Neural progenitor cell (in vitro differentiated cells): ENCODE results near the gene SCGB1D4. TPM values are rescaled to one million over a fixed set of nuclear protein-coding genes. Genes with fewer than 3 reads are reported as not detected.
A peak's percentile ranks its signal among the peaks of the same experiment; 100 is the strongest.

Source experiments
- DNase-seq: peaks from one replicate; pipeline ENCODE4 v3.0.0-alpha.2; 2016; ENCODE audit warnings: low spot score
- H2AFZ ChIP-seq: fragments of 200-600 bp; sonication (generic); replicated peaks from 2 replicates; pipeline ENCODE4 v1.6.1; 2016; ENCODE audit warnings: antibody characterized with exemption
- H3F3A ChIP-seq: fragments of 200-600 bp; sonication (generic); 2 replicates; pipeline ENCODE4 v1.6.1; 2016; ENCODE audit warnings: antibody characterized with exemption, low read depth
- H3K27ac ChIP-seq: fragments of 200-600 bp; sonication (generic); 2 replicates; pipeline ENCODE4 v1.5.1; 2016; ENCODE audit warnings: mild to moderate bottlenecking
- H3K27me3 ChIP-seq: fragments of 200-600 bp; sonication (generic); 2 replicates; pipeline ENCODE4 v1.6.1; 2016; ENCODE audit warnings: mild to moderate bottlenecking, moderate library complexity
- H3K36me3 ChIP-seq: fragments of 200-600 bp; sonication (generic); 2 replicates; pipeline ENCODE4 v1.5.1; 2016
- H3K4me1 ChIP-seq: fragments of 200-600 bp; sonication (generic); 2 replicates; pipeline ENCODE4 v1.6.1; 2016; ENCODE audit warnings: mixed run types
- H3K4me2 ChIP-seq: fragments of 200-600 bp; sonication (generic); 2 replicates; pipeline ENCODE4 v1.6.1; 2016
- H3K4me3 ChIP-seq: fragments of 200-600 bp; sonication (generic); 2 replicates; pipeline ENCODE4 v1.5.1; 2016
- H3K79me2 ChIP-seq: fragments of 200-600 bp; sonication (generic); 2 replicates; pipeline ENCODE4 v1.6.1; 2016; ENCODE audit warnings: low read depth
- H3K9ac ChIP-seq: fragments of 200-600 bp; sonication (generic); 2 replicates; pipeline ENCODE4 v1.6.1; 2016
- H3K9me3 ChIP-seq: fragments of 200-600 bp; sonication (generic); 2 replicates; pipeline ENCODE4 v1.5.1; 2016; ENCODE audit warnings: low read depth
- H4K20me1 ChIP-seq: fragments of 200-600 bp; sonication (generic); 2 replicates; pipeline ENCODE4 v1.6.1; 2016; ENCODE audit warnings: low read depth
- H3K27ac Mint-ChIP-seq: 3 replicates; pipeline ENCODE4 v1.8.0; 2021; ENCODE audit warnings: mixed read lengths
- H3K27me3 Mint-ChIP-seq: 2 replicates; pipeline ENCODE4 v1.8.0; 2022; ENCODE audit warnings: low read depth, mild to moderate bottlenecking, inconsistent platforms, moderate library complexity, mixed read lengths; ENCODE audit not compliant: insufficient read depth
- H3K36me3 Mint-ChIP-seq: 3 replicates; pipeline ENCODE4 v1.8.0; 2021; ENCODE audit warnings: mixed read lengths
- H3K4me1 Mint-ChIP-seq: 3 replicates; pipeline ENCODE4 v1.8.0; 2021; ENCODE audit warnings: mixed read lengths
- H3K4me3 Mint-ChIP-seq: 3 replicates; pipeline ENCODE4 v1.8.0; 2021; ENCODE audit warnings: mild to moderate bottlenecking, moderate library complexity, mixed read lengths
- H3K9me3 Mint-ChIP-seq: 3 replicates; pipeline ENCODE4 v1.8.0; 2020; ENCODE audit warnings: mixed read lengths
- EZH2 ChIP-seq: fragments of 200-600 bp; sonication (generic); IDR thresholded peaks from 2 replicates; pipeline ENCODE4 v1.6.1; 2017; ENCODE audit warnings: antibody characterized with exemption, mild to moderate bottlenecking, moderate library complexity
- EZH2phosphoT487 ChIP-seq: fragments of 200-600 bp; sonication (generic); IDR thresholded peaks from 2 replicates; pipeline ENCODE4 v1.6.1; 2017; ENCODE audit warnings: antibody characterized with exemption
- total RNA-seq: library from RNA; depleted of rRNA; stranded (reverse); fragments of >200 nt; gene quantifications from 2 replicates; pipeline ENCODE4 v1.2.3, GENCODE V29; 2015; ENCODE audit warnings: low replicate concordance
- TF ChIP-seq, protein P1 (sequence below): fragments of 200-600 bp; sonication (generic); IDR thresholded peaks from 2 replicates; pipeline ENCODE4 v1.5.1; 2017; ENCODE audit warnings: antibody characterized with exemption, mild to moderate bottlenecking

SCGB1D4 gene
- total RNA-seq, 1 donor from 2014 or later = not detected

DNA sequence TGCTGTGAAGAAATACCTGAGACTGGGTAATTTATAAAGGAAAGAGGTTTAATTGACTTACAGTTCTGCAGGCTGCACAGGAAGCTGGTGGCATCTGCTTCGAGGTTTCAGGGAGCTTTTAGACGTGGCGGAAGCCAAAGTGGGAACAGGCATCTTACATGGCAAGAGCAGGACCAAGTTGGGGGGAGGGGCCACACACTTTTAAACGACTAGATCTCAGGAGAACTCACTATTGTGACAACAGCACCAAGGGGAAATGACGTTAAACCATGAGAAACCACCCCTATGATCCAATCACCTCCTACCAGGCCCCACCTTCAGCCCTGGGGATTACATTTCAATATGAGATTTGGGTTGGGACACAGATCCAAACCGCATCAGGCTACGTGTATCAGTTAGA lies 11.1 kb upstream of the SCGB1D4 start:
- no peak overlapping the region for H3K4me3 Mint-ChIP-seq

DNA sequence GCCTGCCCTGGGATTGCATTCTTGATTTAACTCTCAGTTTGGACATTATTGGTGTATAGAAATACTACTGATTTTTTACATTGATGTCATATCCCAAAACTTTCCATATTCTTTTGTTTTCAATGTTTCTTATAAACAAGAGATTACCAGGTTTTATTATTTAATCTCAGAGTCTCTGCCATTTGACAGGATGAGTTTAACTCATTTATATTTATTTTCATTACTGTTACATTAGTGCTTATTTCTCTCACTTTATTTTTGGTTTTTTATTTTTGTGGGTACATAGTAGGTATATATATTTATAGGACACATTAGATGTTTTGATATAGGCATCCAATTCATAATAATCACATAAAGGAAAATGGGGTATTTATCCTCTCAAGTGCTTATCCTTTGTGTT lies 9.1 kb upstream of the SCGB1D4 start:
- Histone ChIP-seq H3K79me2 (no peaks in the 10 kb centered on the region), H4K20me1 (no peaks in the 10 kb centered on the region), H3F3A (no peaks in the 10 kb centered on the region), H3K4me3 (no peak overlapping the region), H3K27ac (no peak overlapping the region), H3K4me1 (no peaks in the 10 kb centered on the region), H3K9me3 (no peaks in the 10 kb centered on the region), H3K36me3 (no peaks in the 10 kb centered on the region), H3K9ac (no peak overlapping the region), H3K27me3 (no peaks in the 10 kb centered on the region), H3K4me2 (no peak overlapping the region), H2AFZ (no peak overlapping the region)
- no peak for DNase-seq
- H3K9me3 Mint-ChIP-seq = peaks cover 2% of the 10 kb centered on the region
- TF ChIP-seq EZH2phosphoT487 (no peak), EZH2 (no peak)
- TF ChIP-seq, protein P1, sequence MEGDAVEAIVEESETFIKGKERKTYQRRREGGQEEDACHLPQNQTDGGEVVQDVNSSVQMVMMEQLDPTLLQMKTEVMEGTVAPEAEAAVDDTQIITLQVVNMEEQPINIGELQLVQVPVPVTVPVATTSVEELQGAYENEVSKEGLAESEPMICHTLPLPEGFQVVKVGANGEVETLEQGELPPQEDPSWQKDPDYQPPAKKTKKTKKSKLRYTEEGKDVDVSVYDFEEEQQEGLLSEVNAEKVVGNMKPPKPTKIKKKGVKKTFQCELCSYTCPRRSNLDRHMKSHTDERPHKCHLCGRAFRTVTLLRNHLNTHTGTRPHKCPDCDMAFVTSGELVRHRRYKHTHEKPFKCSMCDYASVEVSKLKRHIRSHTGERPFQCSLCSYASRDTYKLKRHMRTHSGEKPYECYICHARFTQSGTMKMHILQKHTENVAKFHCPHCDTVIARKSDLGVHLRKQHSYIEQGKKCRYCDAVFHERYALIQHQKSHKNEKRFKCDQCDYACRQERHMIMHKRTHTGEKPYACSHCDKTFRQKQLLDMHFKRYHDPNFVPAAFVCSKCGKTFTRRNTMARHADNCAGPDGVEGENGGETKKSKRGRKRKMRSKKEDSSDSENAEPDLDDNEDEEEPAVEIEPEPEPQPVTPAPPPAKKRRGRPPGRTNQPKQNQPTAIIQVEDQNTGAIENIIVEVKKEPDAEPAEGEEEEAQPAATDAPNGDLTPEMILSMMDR = no peak
- H3K27me3 Mint-ChIP-seq = peaks cover 11% of the 10 kb centered on the region
- no peaks in the 10 kb centered on the region for H3K36me3 Mint-ChIP-seq
- no peak overlapping the region for H3K4me3 Mint-ChIP-seq
- no peak overlapping the region for H3K27ac Mint-ChIP-seq
- H3K4me1 Mint-ChIP-seq = no peaks in the 10 kb centered on the region

More for the DNA sequence above, 11.1 kb upstream of the SCGB1D4 start:
- peaks cover 2% of the 10 kb centered on the region for H3K9me3 Mint-ChIP-seq
- no peak for TF ChIP-seq EZH2phosphoT487
- no peak for TF ChIP-seq EZH2
- TF ChIP-seq, protein P1 = no peak
- Histone ChIP-seq H3K36me3 (no peaks in the 10 kb centered on the region), H3K9ac (no peak overlapping the region), H3K4me2 (no peak overlapping the region), H3F3A (no peaks in the 10 kb centered on the region), H3K27me3 (no peaks in the 10 kb centered on the region), H3K9me3 (no peaks in the 10 kb centered on the region), H3K27ac (no peak overlapping the region), H3K4me1 (no peaks in the 10 kb centered on the region), H3K4me3 (no peak overlapping the region), H2AFZ (no peak overlapping the region), H3K79me2 (no peaks in the 10 kb centered on the region), H4K20me1 (no peaks in the 10 kb centered on the region)
- no peaks in the 10 kb centered on the region for H3K4me1 Mint-ChIP-seq
- H3K27ac Mint-ChIP-seq = no peak overlapping the region
- no peaks in the 10 kb centered on the region for H3K36me3 Mint-ChIP-seq
- H3K27me3 Mint-ChIP-seq = peaks cover 19% of the 10 kb centered on the region
- no peak for DNase-seq

DNA sequence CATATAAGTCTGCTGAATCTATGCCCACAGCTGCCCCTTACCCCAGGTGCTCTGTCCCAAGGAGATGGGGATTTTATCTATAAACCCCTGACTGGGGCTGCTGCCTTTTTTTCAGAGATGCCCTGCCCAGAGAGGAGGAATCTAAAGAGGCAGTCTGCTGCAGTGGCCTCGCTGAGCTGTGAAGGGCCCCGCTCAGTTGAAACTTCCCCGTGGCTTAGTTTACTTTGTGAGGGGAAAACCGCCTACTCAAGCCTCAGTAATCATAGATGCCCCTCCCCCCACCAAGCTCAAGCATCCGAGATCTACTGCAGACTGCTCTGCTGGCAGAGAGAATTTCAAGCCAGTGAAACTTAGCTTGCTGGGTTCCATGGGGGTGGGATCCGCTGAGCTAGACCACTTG lies 7.4 kb upstream of the SCGB1D4 start:
- H3K4me2 ChIP-seq = no peak overlapping the region
- no peaks in the 10 kb centered on the region for H3K27me3 ChIP-seq
- Mint-ChIP-seq H3K36me3 (no peaks in the 10 kb centered on the region), H3K4me1 (no peaks in the 10 kb centered on the region), H3K9me3 (peaks cover 2% of the 10 kb centered on the region), H3K27me3 (peaks cover 7% of the 10 kb centered on the region), H3K27ac (no peak overlapping the region), H3K4me3 (no peak overlapping the region)
- H3K36me3 ChIP-seq = no peaks in the 10 kb centered on the region
- DNase-seq = no peak
- no peak overlapping the region for H3K4me3 ChIP-seq
- H4K20me1 ChIP-seq = no peaks in the 10 kb centered on the region
- no peak overlapping the region for H3K27ac ChIP-seq
- H3F3A ChIP-seq = no peaks in the 10 kb centered on the region
- H3K79me2 ChIP-seq = no peaks in the 10 kb centered on the region
- H2AFZ ChIP-seq = no peak overlapping the region
- H3K9ac ChIP-seq = no peak overlapping the region
- TF ChIP-seq, protein P1 = no peak
- TF ChIP-seq EZH2 = no peak
- H3K9me3 ChIP-seq = no peaks in the 10 kb centered on the region
- no peaks in the 10 kb centered on the region for H3K4me1 ChIP-seq

DNA sequence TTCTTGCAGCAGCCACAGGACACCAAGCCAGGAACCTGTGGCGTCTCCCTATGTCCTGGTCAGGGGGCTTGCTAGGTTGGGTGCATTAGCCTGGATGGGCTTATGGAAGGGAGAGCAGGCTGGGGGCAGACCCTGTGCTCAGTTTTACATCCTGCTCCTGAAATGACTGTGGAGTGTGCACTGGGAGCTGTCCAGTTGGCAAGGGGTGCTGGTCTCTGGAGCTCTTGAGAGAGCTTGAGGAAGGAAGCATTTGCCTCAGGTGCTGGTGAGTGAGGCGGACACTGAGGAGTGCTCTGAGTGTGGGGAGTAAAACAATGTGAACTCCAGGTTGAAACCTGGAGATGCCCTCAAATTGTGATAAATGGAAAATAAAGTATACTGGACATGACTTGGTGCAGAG lies 3.4 kb downstream of the SCGB1D4 start:
- no peaks in the 10 kb centered on the region for H3K4me1 ChIP-seq
- no peak overlapping the region for H3K27ac Mint-ChIP-seq
- TF ChIP-seq EZH2 (no peak), EZH2phosphoT487 (no peak)
- TF ChIP-seq, protein P1 = no peak
- H3K9ac ChIP-seq = no peak overlapping the region
- H3F3A ChIP-seq = no peaks in the 10 kb centered on the region
- no peaks in the 10 kb centered on the region for H3K9me3 ChIP-seq
- H3K27ac ChIP-seq = no peak overlapping the region
- H3K9me3 Mint-ChIP-seq = no peaks in the 10 kb centered on the region
- no peaks in the 10 kb centered on the region for H3K36me3 ChIP-seq
- no peak overlapping the region for H2AFZ ChIP-seq
- H3K4me3 Mint-ChIP-seq = no peak overlapping the region
- H3K27me3 Mint-ChIP-seq = peaks cover 10% of the 10 kb centered on the region
- H3K36me3 Mint-ChIP-seq = no peaks in the 10 kb centered on the region
- H3K27me3 ChIP-seq = no peaks in the 10 kb centered on the region
- no peak overlapping the region for H3K4me3 ChIP-seq
- no peaks in the 10 kb centered on the region for H4K20me1 ChIP-seq
- no peaks in the 10 kb centered on the region for H3K4me1 Mint-ChIP-seq
- peak; percentile 71 for DNase-seq
- H3K79me2 ChIP-seq = no peaks in the 10 kb centered on the region
- no peak overlapping the region for H3K4me2 ChIP-seq
